Measurements from ENCODE around the gene CTRB1. TPM values are rescaled to one million over a fixed set of nuclear protein-coding genes. Genes with fewer than 3 reads are reported as not detected.

CTRB1 gene
- polyA plus RNA-seq, 2 donors: 0.34 to 2.0 TPM

DNA sequence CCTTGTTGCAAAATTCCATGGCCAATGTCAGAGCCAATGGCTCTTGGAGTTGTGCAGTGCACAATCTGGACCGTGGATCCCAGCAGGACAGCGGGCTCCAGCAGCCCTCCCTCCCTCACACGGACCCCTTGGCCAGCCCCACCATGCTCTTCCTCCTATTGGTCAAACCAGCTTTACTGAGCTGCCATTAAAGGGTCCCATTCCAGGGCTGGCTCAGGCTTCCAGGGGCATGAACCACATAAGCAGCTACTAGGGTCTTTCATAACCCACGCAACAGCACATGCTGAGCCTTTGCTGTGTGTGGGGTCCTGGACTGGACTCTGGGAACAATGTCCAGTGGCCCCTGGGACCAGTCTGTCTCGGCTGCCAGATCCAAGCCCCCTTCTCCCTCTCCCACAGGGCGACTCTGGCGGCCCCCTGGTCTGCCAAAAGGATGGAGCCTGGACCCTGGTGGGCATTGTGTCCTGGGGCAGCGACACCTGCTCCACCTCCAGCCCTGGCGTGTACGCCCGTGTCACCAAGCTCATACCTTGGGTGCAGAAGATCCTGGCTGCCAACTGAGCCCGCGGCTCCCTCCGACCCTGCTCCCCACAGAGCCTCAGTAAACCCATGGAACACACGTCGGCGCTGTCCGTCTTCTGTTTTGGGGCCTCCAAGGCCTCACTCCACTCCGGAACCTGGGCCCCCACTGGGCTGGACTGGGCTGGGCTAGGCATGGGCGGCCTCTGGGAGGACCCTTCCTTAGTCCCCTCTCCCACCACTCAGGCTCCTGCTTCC lies 5.7 kb downstream of the CTRB1 start:
- Histone ChIP-seq H3K36me3 (ENCODE audit: control insufficient read depth in 2 of 2, insufficient read depth in 2 of 2, low read length in 1 of 2) (peaks cover 0 to 12% of the 10 kb centered on the region in 2 donors), H3K27me3 (ENCODE audit: control insufficient read depth in 1 of 2, insufficient read depth in 2 of 2, low read length in 2 of 2) (no peaks in the 10 kb centered on the region), H3K4me1 (ENCODE audit: control insufficient read depth in 2 of 2, insufficient read depth in 2 of 2, low read length in 1 of 2) (no peaks in the 10 kb centered on the region), H3K9me3 (ENCODE audit: control insufficient read depth in 2 of 2, insufficient read depth in 1 of 2, low read depth in 1 of 2, low read length in 1 of 2) (no peaks in the 10 kb centered on the region), H3K4me3 (ENCODE audit: low read depth in 1 of 2, low read length in 2 of 2) (no peak overlapping the region), H3K27ac (ENCODE audit: low read depth in 2 of 2, low read length in 1 of 2) (no peak overlapping the region)
- 62 to 68% methylated on average over 20 of the region's 20 CpGs for WGBS, 2 donors

GRCh38 chr16:75225092-75225491 lies 6.3 kb downstream of the CTRB1 start:
- no peak overlapping the region for H3K27ac ChIP-seq (ENCODE audit: low read depth in 2 of 2, low read length in 1 of 2)
- 45 to 54% methylated on average over 12 of the region's 12 CpGs for WGBS, 2 donors
- H3K4me3 ChIP-seq (ENCODE audit: low read depth in 1 of 2, low read length in 2 of 2): no peak overlapping the region
- H3K9me3 ChIP-seq (ENCODE audit: control insufficient read depth in 2 of 2, insufficient read depth in 1 of 2, low read depth in 1 of 2, low read length in 1 of 2): no peaks in the 10 kb centered on the region
- peaks cover 0 to 18% of the 10 kb centered on the region in 2 donors for H3K36me3 ChIP-seq (ENCODE audit: control insufficient read depth in 2 of 2, insufficient read depth in 2 of 2, low read length in 1 of 2)
- no peaks in the 10 kb centered on the region for H3K4me1 ChIP-seq (ENCODE audit: control insufficient read depth in 2 of 2, insufficient read depth in 2 of 2, low read length in 1 of 2)
- no peaks in the 10 kb centered on the region for H3K27me3 ChIP-seq (ENCODE audit: control insufficient read depth in 1 of 2, insufficient read depth in 2 of 2, low read length in 2 of 2)

DNA sequence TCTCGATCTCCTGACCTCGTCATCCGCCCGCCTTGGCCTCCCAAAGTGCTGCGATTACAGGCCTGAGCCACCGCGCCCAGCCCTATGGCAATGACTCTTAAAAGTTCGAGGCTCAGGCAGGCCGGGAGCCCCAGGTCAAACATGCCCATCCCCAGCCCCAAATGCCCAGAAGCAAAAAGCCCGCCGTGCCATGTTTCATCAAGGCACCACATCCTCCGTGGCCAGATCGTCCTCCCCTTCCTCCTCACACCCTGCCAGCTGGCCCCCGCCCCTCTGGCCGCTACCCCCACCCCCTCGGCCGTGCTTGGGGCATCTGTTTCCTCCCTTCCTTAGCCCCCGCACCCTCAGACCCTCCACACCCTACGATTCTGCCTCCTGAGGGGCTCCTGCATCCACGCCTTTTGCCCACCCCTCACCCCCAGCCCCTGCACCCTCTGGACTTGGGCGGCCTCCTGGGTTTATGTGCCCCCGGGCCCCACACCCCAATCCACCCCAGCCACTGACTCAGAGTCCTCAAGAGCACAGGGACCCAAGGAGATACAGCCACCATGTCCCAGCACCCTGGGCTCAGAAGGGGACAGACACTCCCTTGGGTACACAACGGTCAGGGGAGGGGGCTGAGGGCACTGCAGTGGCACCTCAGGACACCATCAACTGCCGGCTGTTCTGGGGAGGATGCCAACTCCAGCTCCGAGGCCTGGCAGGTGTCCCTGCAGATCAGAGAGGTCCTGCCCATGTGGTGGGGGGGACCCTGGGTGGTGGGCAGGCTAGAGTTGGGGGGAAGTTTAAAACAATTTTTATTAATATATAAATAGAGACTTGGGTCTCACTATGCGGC lies 7.1 kb downstream of the CTRB1 start:
- H3K9me3 ChIP-seq (ENCODE audit: control insufficient read depth in 2 of 2, insufficient read depth in 1 of 2, low read depth in 1 of 2, low read length in 1 of 2): no peaks in the 10 kb centered on the region
- H3K4me1 ChIP-seq (ENCODE audit: control insufficient read depth in 2 of 2, insufficient read depth in 2 of 2, low read length in 1 of 2): no peaks in the 10 kb centered on the region
- no peaks in the 10 kb centered on the region for H3K27me3 ChIP-seq (ENCODE audit: control insufficient read depth in 1 of 2, insufficient read depth in 2 of 2, low read length in 2 of 2)
- WGBS, 2 donors: 63 to 68% methylated on average over 26 of the region's 26 CpGs
- H3K27ac ChIP-seq (ENCODE audit: low read depth in 2 of 2, low read length in 1 of 2): no peak overlapping the region
- no peak overlapping the region for H3K4me3 ChIP-seq (ENCODE audit: low read depth in 1 of 2, low read length in 2 of 2)
- peaks cover 0 to 18% of the 10 kb centered on the region in 2 donors for H3K36me3 ChIP-seq (ENCODE audit: control insufficient read depth in 2 of 2, insufficient read depth in 2 of 2, low read length in 1 of 2)

DNA sequence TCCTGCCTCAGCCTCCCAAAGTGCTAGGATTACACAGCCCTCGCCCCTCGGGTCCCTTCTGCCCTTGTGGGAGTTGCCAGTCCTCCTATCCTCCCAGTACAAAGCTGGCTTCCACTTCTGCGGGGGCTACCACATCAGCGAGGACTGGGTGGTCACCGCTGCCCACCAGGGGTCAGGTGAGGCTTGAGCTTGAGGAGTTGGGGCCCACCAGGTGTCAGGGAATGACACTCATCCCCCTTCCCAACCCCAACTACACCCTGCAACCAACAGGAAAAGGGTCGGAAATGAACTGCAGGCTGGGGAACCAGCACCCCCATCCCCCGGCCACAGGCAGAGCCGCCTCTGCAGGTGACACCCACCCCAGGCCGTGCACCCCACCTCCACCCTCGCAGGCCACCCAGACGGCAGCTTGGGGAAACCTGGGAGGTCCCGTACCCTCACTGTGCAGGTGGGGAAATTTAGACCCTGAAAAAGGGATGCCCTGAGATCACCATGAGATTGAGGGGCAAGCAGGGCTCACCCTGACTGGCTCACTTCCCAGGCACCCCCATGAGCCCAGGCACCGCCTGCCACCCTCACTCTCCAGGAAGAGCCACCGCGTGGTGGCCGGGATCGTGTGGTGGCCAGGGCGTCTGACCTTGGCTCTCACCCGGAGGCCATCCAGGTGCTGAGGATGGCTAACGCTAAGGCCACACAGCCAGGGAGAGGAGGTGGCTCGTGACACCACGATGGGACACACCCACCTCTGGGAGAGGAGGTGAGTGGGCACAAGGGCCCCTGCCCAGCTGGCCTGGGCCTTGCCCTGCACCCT lies 8.0 kb downstream of the CTRB1 start:
- Histone ChIP-seq H3K4me1 (ENCODE audit: control insufficient read depth in 2 of 2, insufficient read depth in 2 of 2, low read length in 1 of 2) (no peaks in the 10 kb centered on the region), H3K4me3 (ENCODE audit: low read depth in 1 of 2, low read length in 2 of 2) (no peak overlapping the region), H3K27ac (ENCODE audit: low read depth in 2 of 2, low read length in 1 of 2) (no peak overlapping the region), H3K9me3 (ENCODE audit: control insufficient read depth in 2 of 2, insufficient read depth in 1 of 2, low read depth in 1 of 2, low read length in 1 of 2) (no peaks in the 10 kb centered on the region), H3K27me3 (ENCODE audit: control insufficient read depth in 1 of 2, insufficient read depth in 2 of 2, low read length in 2 of 2) (no peaks in the 10 kb centered on the region), H3K36me3 (ENCODE audit: control insufficient read depth in 2 of 2, insufficient read depth in 2 of 2, low read length in 1 of 2) (peaks cover 0 to 18% of the 10 kb centered on the region in 2 donors)
- WGBS, 2 donors: 57 to 68% methylated on average over 22 of the region's 22 CpGs

DNA sequence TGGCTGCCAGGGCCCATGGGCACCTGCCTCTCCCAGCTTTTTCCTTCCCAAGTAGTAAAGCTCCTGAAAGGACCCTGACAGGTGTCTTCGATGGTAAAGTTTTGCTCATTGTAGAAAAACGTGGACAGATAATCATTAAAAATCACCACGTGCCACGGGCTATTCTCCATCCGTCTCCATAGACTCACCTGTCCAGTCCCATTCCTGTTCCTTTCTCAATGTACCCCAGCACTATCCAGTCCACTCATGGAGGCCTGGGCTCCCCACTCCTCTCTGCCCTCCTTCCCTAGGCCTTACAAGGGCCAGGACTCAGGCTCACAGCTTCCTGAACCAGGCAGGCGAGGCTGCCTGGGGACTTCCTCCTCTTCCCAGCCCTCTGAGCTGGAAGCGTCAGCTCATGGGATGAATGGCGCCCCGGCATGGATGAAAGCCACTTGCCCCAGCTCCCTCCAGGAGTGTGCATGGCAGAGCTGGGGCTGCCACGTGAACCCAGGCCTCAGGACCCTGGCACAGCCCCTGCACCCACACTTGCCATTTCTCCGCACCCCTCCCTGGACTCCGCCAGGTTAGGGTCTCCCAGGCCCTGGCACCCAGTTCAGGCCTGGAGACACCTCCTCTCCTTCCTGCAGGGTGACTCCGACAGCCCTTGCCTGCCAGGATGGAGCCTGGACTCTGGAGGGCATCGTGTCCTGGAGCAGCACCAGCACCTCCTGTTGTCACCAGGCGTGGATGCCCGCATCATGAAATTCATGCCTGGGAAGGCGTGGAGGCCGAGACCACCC lies 8.8 kb downstream of the CTRB1 start:
- no peak overlapping the region for H3K4me3 ChIP-seq (ENCODE audit: low read depth in 1 of 2, low read length in 2 of 2)
- H3K27ac ChIP-seq (ENCODE audit: low read depth in 2 of 2, low read length in 1 of 2): no peak overlapping the region
- H3K4me1 ChIP-seq (ENCODE audit: control insufficient read depth in 2 of 2, insufficient read depth in 2 of 2, low read length in 1 of 2): no peaks in the 10 kb centered on the region
- 68 to 80% methylated on average over 18 of the region's 18 CpGs for WGBS, 2 donors
- H3K9me3 ChIP-seq (ENCODE audit: control insufficient read depth in 2 of 2, insufficient read depth in 1 of 2, low read depth in 1 of 2, low read length in 1 of 2): no peaks in the 10 kb centered on the region
- H3K27me3 ChIP-seq (ENCODE audit: control insufficient read depth in 1 of 2, insufficient read depth in 2 of 2, low read length in 2 of 2): no peaks in the 10 kb centered on the region
- H3K36me3 ChIP-seq (ENCODE audit: control insufficient read depth in 2 of 2, insufficient read depth in 2 of 2, low read length in 1 of 2): peaks cover 0 to 20% of the 10 kb centered on the region in 2 donors

GRCh38 chr16:75228143-75228976 lies 9.6 kb downstream of the CTRB1 start:
- Histone ChIP-seq H3K9me3 (ENCODE audit: control insufficient read depth in 2 of 2, insufficient read depth in 1 of 2, low read depth in 1 of 2, low read length in 1 of 2) (no peaks in the 10 kb centered on the region), H3K4me1 (ENCODE audit: control insufficient read depth in 2 of 2, insufficient read depth in 2 of 2, low read length in 1 of 2) (no peaks in the 10 kb centered on the region), H3K27ac (ENCODE audit: low read depth in 2 of 2, low read length in 1 of 2) (no peak overlapping the region), H3K36me3 (ENCODE audit: control insufficient read depth in 2 of 2, insufficient read depth in 2 of 2, low read length in 1 of 2) (peaks cover 0 to 23% of the 10 kb centered on the region in 2 donors), H3K27me3 (ENCODE audit: control insufficient read depth in 1 of 2, insufficient read depth in 2 of 2, low read length in 2 of 2) (no peaks in the 10 kb centered on the region), H3K4me3 (ENCODE audit: low read depth in 1 of 2, low read length in 2 of 2) (no peak overlapping the region)
- 81 to 88% methylated on average over 17 of the region's 17 CpGs for WGBS, 2 donors

- Histone ChIP-seq H3K27me3 (ENCODE audit: control insufficient read depth in 1 of 2, insufficient read depth in 2 of 2, low read length in 2 of 2) (no peaks in the 10 kb centered on the region), H3K9me3 (ENCODE audit: control insufficient read depth in 2 of 2, insufficient read depth in 1 of 2, low read depth in 1 of 2, low read length in 1 of 2) (no peaks in the 10 kb centered on the region), H3K4me3 (ENCODE audit: low read depth in 1 of 2, low read length in 2 of 2) (no peak overlapping the region), H3K36me3 (ENCODE audit: control insufficient read depth in 2 of 2, insufficient read depth in 2 of 2, low read length in 1 of 2) (peaks cover 0 to 24% of the 10 kb centered on the region in 2 donors), H3K27ac (ENCODE audit: low read depth in 2 of 2, low read length in 1 of 2) (no peak overlapping the region), H3K4me1 (ENCODE audit: control insufficient read depth in 2 of 2, insufficient read depth in 2 of 2, low read length in 1 of 2) (peaks cover 0 to 8% of the 10 kb centered on the region in 2 donors)
- 83 to 90% methylated on average over 48 of the region's 48 CpGs for WGBS, 2 donors
Measured at GRCh38 chr16:75229172-75230031, 10.6 kb downstream of the CTRB1 start.
